Heart right ventricle (tissue), 16 donors: ENCODE measurements around the gene GANC. TPM values are rescaled to one million over a fixed set of nuclear protein-coding genes. Genes with fewer than 3 reads are reported as not detected.

Source experiments
- ATAC-seq, 8 donors: fragments of 200-7000 bp; cut with Tn5 transposase; one replicate each; pipeline ENCODE4 v1.9.1; 2020; ENCODE audit warnings: mild to moderate bottlenecking in 8 of 8, moderate library complexity in 8 of 8, moderate number of reproducible peaks in 1 of 8
- DNase-seq, 2 donors: peaks; one replicate each; pipeline ENCODE4 v3.0.0-alpha.2; 2020
- H3K27ac ChIP-seq, 10 donors: fragments of 200-600 bp; sonication (generic) in 2 of 10; one replicate each; pipeline versions ENCODE4 v1.5.0 to v1.8.0; 2020 to 2022; ENCODE audit warnings: mild to moderate bottlenecking in 3 of 10
- H3K27me3 ChIP-seq, 7 donors: fragments of 200-600 bp; one replicate each; pipeline ENCODE4 v1.8.0; 2021 to 2022; ENCODE audit warnings: mild to moderate bottlenecking in 2 of 7
- H3K36me3 ChIP-seq, 9 donors: fragments of 200-600 bp; sonication (generic) in 1 of 9; one replicate each; pipeline versions ENCODE4 v1.5.0 to v1.8.0; 2020 to 2022; ENCODE audit warnings: mild to moderate bottlenecking in 2 of 9
- H3K4me1 ChIP-seq, 9 donors: fragments of 200-600 bp; sonication (generic) in 1 of 9; one replicate each; pipeline versions ENCODE4 v1.5.0 to v1.8.0; 2020 to 2022; ENCODE audit warnings: mild to moderate bottlenecking in 4 of 9
- H3K4me3 ChIP-seq, 10 donors: fragments of 200-600 bp; sonication (generic) in 2 of 10; one replicate each; pipeline versions ENCODE4 v1.5.0 to v1.8.0; 2020 to 2022; ENCODE audit warnings: mild to moderate bottlenecking in 7 of 10, moderate library complexity in 2 of 10
- H3K9me3 ChIP-seq, 11 donors: fragments of 200-600 bp in 10 of 11; sonication (generic) in 2 of 11; one replicate each; pipeline versions ENCODE4 v1.5.0 to v1.8.0; 2013 to 2022; ENCODE audit warnings: mild to moderate bottlenecking in 2 of 11, control low read depth in 1 of 11, moderate library complexity in 1 of 11
- WGBS, 2 donors: extraction: QIAGEN DNeasy Blood & Tissue Kit; methylation state at CpG; one replicate each; pipeline ENCODE4 v1.1.7; 2013; ENCODE audit warnings: inconsistent platforms in 1 of 2; 5-methylcytosine and 5-hydroxymethylcytosine counted together
- intact Hi-C, 10 donors: fragments of 100-400 bp; cut with DNase I; formaldehyde crosslinking; loops; one replicate each; pipeline versions ENCODE4 v1.11.1 to v1.14.2; 2022
- polyA plus RNA-seq, 2 donors: library from polyadenylated mRNA; stranded (reverse); fragments of 200-250 nt; gene quantifications; one replicate each; pipeline ENCODE4 v1.2.3, GENCODE V29; 2013
- total RNA-seq, 10 donors: library from RNA; stranded (reverse); fragmentation: NEBNext Ultra II Directional in 3 of 10; extraction: Animal tissue kit (Norgen Biotek cat#: 25700) in 3 of 10; gene quantifications; one replicate each; pipeline versions ENCODE4 v1.2.1 to v1.2.4, GENCODE V29; 2021 to 2023
- TF ChIP-seq, protein P1 (sequence below), 9 donors: fragments of 200-600 bp; sonication (generic) in 2 of 9; IDR thresholded peaks; one replicate each; pipeline versions ENCODE4 v1.5.0 to v1.8.0; 2021 to 2022; ENCODE audit warnings: antibody characterized with exemption in 9 of 9, mild to moderate bottlenecking in 5 of 9, moderate library complexity in 1 of 9
- donor health status: Arrhythmogenic right ventricular cardiomyopathy.
- donor health status: ischemic (EF 13 %, LVEDD 7.1; RV severe dilation, severe dysfunction).
- donor health status: healthy with polysubstance abuse.
- donor health status: DM: no; HTN: yes; CAD: no.
- donor health status: DM: no; HTN: no; CAD: no.
- donor health status: ischemic (EF 25% LVEDD 6.9; RV normal size, moderate dysfunction).
- donor health status: ischemic (EF 25% LVEDD 5.7; RV mildly dilated, moderate dysfunction).
- donor health status: healthy.
- donor health status: DM: yes; HTN: yes; CAD: no.
- donor health status: Ischemic cardiomyopathy.
- donor health status: ischemic (EF 35%, LVEDD 5.7; RV mildly dilated, moderate dysfunction).
- donor health status: nonischemic (EF 11% LVEDD 7.7; RV severe dilation, severe dysfunction).
- donor health status: DM: yes; HTN: yes; CAD: no.
- donor health status: PGD.
- donor health status: ischemic (EF 29% LVEDD 5.4; RV normal size, mild dysfunction).
- donor health status: nonischemic (EF 23%, LVEDD 6.1; RV moderate dilation, normal function).

The GANC gene
- total and polyA plus RNA-seq, 12 donors = 5.3 to 25.8 (median 17.6) TPM

DNA sequence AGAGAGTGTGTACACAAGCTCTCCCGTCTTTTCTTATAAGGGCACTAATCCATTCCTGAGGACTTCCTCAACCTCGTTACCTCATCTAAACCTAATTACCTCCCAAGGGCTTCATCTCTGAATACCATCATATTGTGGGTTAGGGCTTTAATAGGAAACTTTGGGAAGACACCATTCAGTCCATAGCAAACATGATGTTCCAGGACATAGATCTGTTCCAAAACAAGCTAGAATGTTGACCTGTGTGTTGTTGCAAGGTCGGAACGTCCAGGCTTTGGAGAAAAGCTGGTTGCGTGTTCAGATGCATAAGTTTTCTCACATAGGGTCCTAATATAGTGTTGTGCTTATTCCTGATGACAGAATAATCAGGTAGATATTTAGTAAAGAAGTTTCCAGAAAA, 9.9 kb downstream of the GANC start:
- Histone ChIP-seq H3K4me1 (peaks cover 0 to 8% (median 0%) of the 10 kb centered on the region in 9 donors), H3K4me3 (no peak overlapping the region), H3K9me3 (no peaks in the 10 kb centered on the region), H3K27ac (no peak overlapping the region), H3K27me3 (no peaks in the 10 kb centered on the region), H3K36me3 (peaks cover 0 to 100% (median 37%) of the 10 kb centered on the region in 9 donors)
- no peak for ATAC-seq
- TF ChIP-seq, protein P1, sequence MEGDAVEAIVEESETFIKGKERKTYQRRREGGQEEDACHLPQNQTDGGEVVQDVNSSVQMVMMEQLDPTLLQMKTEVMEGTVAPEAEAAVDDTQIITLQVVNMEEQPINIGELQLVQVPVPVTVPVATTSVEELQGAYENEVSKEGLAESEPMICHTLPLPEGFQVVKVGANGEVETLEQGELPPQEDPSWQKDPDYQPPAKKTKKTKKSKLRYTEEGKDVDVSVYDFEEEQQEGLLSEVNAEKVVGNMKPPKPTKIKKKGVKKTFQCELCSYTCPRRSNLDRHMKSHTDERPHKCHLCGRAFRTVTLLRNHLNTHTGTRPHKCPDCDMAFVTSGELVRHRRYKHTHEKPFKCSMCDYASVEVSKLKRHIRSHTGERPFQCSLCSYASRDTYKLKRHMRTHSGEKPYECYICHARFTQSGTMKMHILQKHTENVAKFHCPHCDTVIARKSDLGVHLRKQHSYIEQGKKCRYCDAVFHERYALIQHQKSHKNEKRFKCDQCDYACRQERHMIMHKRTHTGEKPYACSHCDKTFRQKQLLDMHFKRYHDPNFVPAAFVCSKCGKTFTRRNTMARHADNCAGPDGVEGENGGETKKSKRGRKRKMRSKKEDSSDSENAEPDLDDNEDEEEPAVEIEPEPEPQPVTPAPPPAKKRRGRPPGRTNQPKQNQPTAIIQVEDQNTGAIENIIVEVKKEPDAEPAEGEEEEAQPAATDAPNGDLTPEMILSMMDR (IDR thresholded peaks at IDR 0.05) = no peak
- intact Hi-C loops = no loop called here
- 69 to 72% methylated on average over 5 of the region's 5 CpGs for WGBS, 2 donors
- DNase-seq = no peak

DNA sequence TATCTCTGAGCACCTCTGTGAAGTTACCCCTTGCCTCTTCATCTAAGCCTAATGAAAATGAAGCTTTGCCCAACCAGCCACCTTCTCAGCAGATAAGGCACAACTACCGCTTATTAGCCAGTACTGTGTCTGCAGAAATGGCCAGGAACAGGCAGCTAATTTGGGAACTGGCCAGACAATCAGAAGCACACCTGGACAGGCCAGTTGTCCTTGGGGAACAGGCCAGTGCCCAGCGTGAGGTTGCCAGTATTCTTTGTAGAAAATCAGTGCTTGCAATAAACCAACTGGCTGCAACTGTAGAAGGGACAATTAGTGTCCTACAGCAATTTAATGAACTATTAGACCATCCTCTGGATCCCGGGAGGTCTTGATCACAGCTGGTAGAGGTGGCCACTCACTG, 10.7 kb downstream of the GANC start:
- peaks cover 0 to 100% (median 38%) of the 10 kb centered on the region in 9 donors for H3K36me3 ChIP-seq
- intact Hi-C loops = no loop called here
- no peak for DNase-seq

DNA sequence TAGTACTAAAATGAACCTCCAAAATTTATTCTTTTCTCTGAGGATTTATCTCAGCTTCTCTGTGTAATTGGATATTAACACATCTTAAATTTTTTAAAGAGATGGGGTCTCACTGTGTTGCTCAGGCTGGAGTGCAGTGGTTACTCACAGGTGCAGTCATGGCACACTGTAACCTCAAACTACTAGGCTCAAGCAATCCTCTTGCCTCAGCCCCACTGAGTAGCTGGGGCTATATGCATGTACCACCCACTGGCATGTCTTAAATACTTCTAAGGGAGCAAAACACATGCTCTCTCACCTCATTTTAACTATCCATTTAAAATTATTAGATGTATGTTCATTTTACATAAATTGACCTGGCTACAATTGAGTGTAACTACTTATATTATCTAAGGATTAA, 11.6 kb downstream of the GANC start:
- H3K4me3 ChIP-seq = no peak overlapping the region
- H3K4me1 ChIP-seq = no peaks in the 10 kb centered on the region
- H3K36me3 ChIP-seq = peaks cover 0 to 100% (median 39%) of the 10 kb centered on the region in 9 donors
- DNase-seq = no peak
- no peaks in the 10 kb centered on the region for H3K9me3 ChIP-seq
- H3K27ac ChIP-seq = no peak overlapping the region
- TF ChIP-seq, protein P1 (IDR thresholded peaks at IDR 0.05) = no peak
- intact Hi-C loops = no loop called here
- no peaks in the 10 kb centered on the region for H3K27me3 ChIP-seq
- ATAC-seq = no peak

More for the DNA sequence above, 10.7 kb downstream of the GANC start:
- TF ChIP-seq, protein P1 (IDR thresholded peaks at IDR 0.05) = no peak
- no peak for ATAC-seq
- peaks cover 0 to 7% (median 0%) of the 10 kb centered on the region in 9 donors for H3K4me1 ChIP-seq
- H3K4me3 ChIP-seq = no peak overlapping the region
- 93 to 97% methylated on average over 3 of the region's 3 CpGs for WGBS, 2 donors
- no peak overlapping the region for H3K27ac ChIP-seq
- H3K27me3 ChIP-seq = no peaks in the 10 kb centered on the region
- no peaks in the 10 kb centered on the region for H3K9me3 ChIP-seq

DNA sequence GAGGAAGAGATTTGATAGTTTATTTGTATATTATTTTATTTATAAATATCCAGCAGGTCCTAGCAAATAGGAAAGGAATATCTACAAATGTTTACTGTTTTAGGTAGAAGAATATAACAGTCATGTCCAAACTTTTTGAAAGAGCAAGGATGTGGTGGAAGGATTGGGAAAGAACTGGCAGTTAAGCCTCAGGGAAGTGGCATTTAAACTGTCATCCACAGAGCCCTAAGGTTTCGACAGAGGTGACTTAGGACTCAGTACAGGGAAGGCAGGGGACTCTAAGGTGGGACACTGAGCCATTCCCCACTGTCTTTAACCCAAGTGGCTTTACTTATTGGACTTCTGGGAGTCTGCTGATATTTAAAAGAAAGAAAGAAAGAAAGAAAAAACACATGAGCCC, 12.0 kb downstream of the GANC start:
- Histone ChIP-seq H3K36me3 (peaks cover 0 to 100% (median 42%) of the 10 kb centered on the region in 9 donors), H3K4me3 (no peak overlapping the region), H3K9me3 (no peaks in the 10 kb centered on the region), H3K4me1 (no peaks in the 10 kb centered on the region), H3K27me3 (no peaks in the 10 kb centered on the region), H3K27ac (no peak overlapping the region)
- ATAC-seq (no peak), DNase-seq (no peak)
- TF ChIP-seq, protein P1 (IDR thresholded peaks at IDR 0.05) = no peak
- intact Hi-C loops = no loop called here
- 88 to 93% methylated on average over 1 of the region's 1 CpG for WGBS, 2 donors
